Endothelial cell of coronary artery (primary cell): ENCODE data around the gene DLG4. TPM values are rescaled to one million over a fixed set of nuclear protein-coding genes. Genes with fewer than 3 reads are reported as not detected.

ENCODE experiments used
- total RNA-seq: library from RNA; depleted of rRNA; stranded (reverse); fragments of >200 nt; gene quantifications from 2 replicates; pipeline ENCODE4 v1.2.3, GENCODE V29; 2014

DLG4 gene
- total RNA-seq: 10.3 and 23.2 TPM in 2 replicates

GRCh38 chr17:7219812-7220592 is at the start of gene DLG4, which contains the start of gene ACADVL:
Gene DLG4 (minus strand): TSS chr17:7219836.
Gene ACADVL (plus strand): TSS chr17:7219938. CDS start chr17:7219985, 47 bp downstream.

GRCh38 chr17:7262192-7262934 is 42.7 kb upstream of the DLG4 start, which contains the start of gene CLDN7:
Gene CLDN7 (minus strand): TSS chr17:7262478. CDS start chr17:7262043, 435 bp downstream.

GRCh38 chr17:7252176-7253043 is 32.8 kb upstream of the DLG4 start, which contains the start of gene ELP5:
Gene ELP5 (plus strand): TSS chr17:7252215. CDS start chr17:7252551, 336 bp downstream.

GRCh38 chr17:7251661-7252175 is 32.1 kb upstream of the DLG4 start, which contains the start of gene CTDNEP1:
Gene CTDNEP1 (minus strand): TSS chr17:7251734. CDS start chr17:7251296, 438 bp downstream.

GRCh38 chr17:7241783-7242716 is 22.4 kb upstream of the DLG4 start, which contains the start of gene GABARAP:
Gene GABARAP (minus strand): TSS chr17:7242449. CDS start chr17:7242330, 119 bp downstream.

GRCh38 chr17:7239091-7240027 is 19.7 kb upstream of the DLG4 start, which contains the start of gene PHF23:
Gene PHF23 (minus strand): TSS chr17:7239457. CDS start chr17:7239279, 178 bp downstream.

GRCh38 chr17:7234083-7234951 is 14.7 kb upstream of the DLG4 start, which contains the start of gene DVL2:
Gene DVL2 (minus strand): TSS chr17:7234517. CDS start chr17:7234262, 255 bp downstream.

GRCh38 chr17:7179317-7180254 is 40.0 kb downstream of the DLG4 start, which contains the start of gene ASGR1:
Gene ASGR1 (minus strand): TSS chr17:7179370. CDS start chr17:7178563, 807 bp downstream.

Other genes starting within 250 kb of the DLG4 start
- gene ALOX12, start 223.8 kb downstream of the DLG4 start, total RNA-seq: not detected in 2 replicates
- 39.8 and 43.5 TPM in 2 replicates for gene RNASEK, start 207.2 kb downstream of the DLG4 start, total RNA-seq
- 82.0 and 127 TPM in 2 replicates for gene BCL6B, start 196.8 kb downstream of the DLG4 start, total RNA-seq
- gene SLC16A13, start 183.8 kb downstream of the DLG4 start, total RNA-seq: 0.54 and 1.4 TPM in 2 replicates
- 0.09 and 0.38 TPM in 2 replicates for gene SLC16A11, start 175.7 kb downstream of the DLG4 start, total RNA-seq
- gene CLEC10A, start 139.6 kb downstream of the DLG4 start, total RNA-seq: 0.19 and 0.54 TPM in 2 replicates
- not detected in 2 replicates for gene ASGR2, start 105.0 kb downstream of the DLG4 start, total RNA-seq
- gene ASGR1, start 40.5 kb downstream of the DLG4 start, total RNA-seq: 9.2 TPM in 2 replicates
- 192 and 322 TPM in 2 replicates for gene ACADVL, start 102 bp upstream of the DLG4 start, total RNA-seq
- gene DVL2, start 14.7 kb upstream of the DLG4 start, total RNA-seq: 37.3 and 41.1 TPM in 2 replicates
- gene PHF23, start 19.6 kb upstream of the DLG4 start, total RNA-seq: 37.7 and 45.1 TPM in 2 replicates
- 92.4 and 120 TPM in 2 replicates for gene GABARAP, start 22.6 kb upstream of the DLG4 start, total RNA-seq
- 19.3 and 39.2 TPM in 2 replicates for gene CTDNEP1, start 31.9 kb upstream of the DLG4 start, total RNA-seq
- 30.2 and 31.5 TPM in 2 replicates for gene ELP5, start 32.4 kb upstream of the DLG4 start, total RNA-seq
- gene CLDN7, start 42.6 kb upstream of the DLG4 start, total RNA-seq: 13.4 and 15.9 TPM in 2 replicates
- gene SLC2A4, start 61.9 kb upstream of the DLG4 start, total RNA-seq: under 0.01 TPM in 2 replicates
- gene YBX2, start 74.8 kb upstream of the DLG4 start, total RNA-seq: not detected in 2 replicates
- 734 and 935 TPM in 2 replicates for gene EIF5A, start 87.8 kb upstream of the DLG4 start, total RNA-seq
- 26.1 and 27.3 TPM in 2 replicates for gene GPS2, start 95.5 kb upstream of the DLG4 start, total RNA-seq
- gene NEURL4, start 109.5 kb upstream of the DLG4 start, total RNA-seq: 16.6 and 24.9 TPM in 2 replicates
- 0.45 and 0.66 TPM in 2 replicates for gene ACAP1, start 116.7 kb upstream of the DLG4 start, total RNA-seq
- gene KCTD11, start 132.3 kb upstream of the DLG4 start, total RNA-seq: 2.2 and 3.6 TPM in 2 replicates
- not detected in 2 replicates for gene TMEM95, start 135.3 kb upstream of the DLG4 start, total RNA-seq
- under 0.01 and 0.28 TPM in 2 replicates for gene TNK1, start 161.3 kb upstream of the DLG4 start, total RNA-seq
- 16.8 and 23.6 TPM in 2 replicates for gene PLSCR3, start 174.7 kb upstream of the DLG4 start, total RNA-seq
- gene TMEM256, start 184.3 kb upstream of the DLG4 start, total RNA-seq: 86.7 and 102 TPM in 2 replicates
- 2.9 and 5.1 TPM in 2 replicates for gene NLGN2, start 188.0 kb upstream of the DLG4 start, total RNA-seq
- gene SPEM1, start 200.5 kb upstream of the DLG4 start, total RNA-seq: not detected in 2 replicates
- gene SPEM2, start 205.8 kb upstream of the DLG4 start, total RNA-seq: not detected in 2 replicates
- not detected in 2 replicates for gene SPEM3, start 209.0 kb upstream of the DLG4 start, total RNA-seq
- 5.2 and 6.0 TPM in 2 replicates for gene TMEM102, start 215.6 kb upstream of the DLG4 start, total RNA-seq
- 0.09 and 0.94 TPM in 2 replicates for gene FGF11, start 219.7 kb upstream of the DLG4 start, total RNA-seq
- gene CHRNB1, start 225.2 kb upstream of the DLG4 start, total RNA-seq: 4.4 and 6.6 TPM in 2 replicates